Stimulated activated naive B cell treated with anti-CD40 and anti-IgM and Interleukin-4, amounts not matched to agents 10 μg/mL and 1 μg/mL and 100 μg/mL, for 72 hours (primary cell): ENCODE measurements around the gene HACD4.

Source experiments
- ATAC-seq, 2 donors: fragments of 150-1000 bp; cut with Tn5 transposase; replicated peaks; 2 replicates each; pipeline ENCODE4 v1.10.0; 2021; ENCODE audit warnings: moderate library complexity in 1 of 2
- DNase-seq: peaks from one replicate; pipeline ENCODE4 v3.0.0; 2021
- H3K27ac Mint-ChIP-seq: one replicate; pipeline ENCODE4 v1.8.0; 2022; ENCODE audit warnings: mild to moderate bottlenecking, mixed read lengths
- H3K27me3 Mint-ChIP-seq, 2 donors: one replicate each; pipeline ENCODE4 v1.8.0; 2022; ENCODE audit warnings: mixed read lengths in 2 of 2
- H3K36me3 Mint-ChIP-seq, 2 donors: one replicate each; pipeline ENCODE4 v1.8.0; 2022; ENCODE audit warnings: mixed read lengths in 2 of 2, mild to moderate bottlenecking in 1 of 2
- H3K4me1 Mint-ChIP-seq, 2 donors: one replicate each; pipeline ENCODE4 v1.8.0; 2022; ENCODE audit warnings: mixed read lengths in 2 of 2, mild to moderate bottlenecking in 1 of 2
- H3K4me3 Mint-ChIP-seq, 2 donors: one replicate each; pipeline ENCODE4 v1.8.0; 2022; ENCODE audit warnings: mild to moderate bottlenecking in 2 of 2, mixed read lengths in 2 of 2, moderate library complexity in 1 of 2
- H3K9me3 Mint-ChIP-seq, 2 donors: one replicate each; pipeline ENCODE4 v1.8.0; 2022; ENCODE audit warnings: mixed read lengths in 2 of 2, mild to moderate bottlenecking in 1 of 2

The HACD4 gene

GRCh38 chr9:21031808-21032183 is 356 bp upstream of the HACD4 start:
- Mint-ChIP-seq H3K36me3 (no peaks in the 10 kb centered on the region), H3K4me3 (peak overlapping the region in 1 of 2 donors; percentile 72), H3K4me1 (peaks cover 4 to 14% of the 10 kb centered on the region in 2 donors), H3K9me3 (no peaks in the 10 kb centered on the region), H3K27ac (peak overlapping the region; percentile 53), H3K27me3 (no peaks in the 10 kb centered on the region)
- no peak for DNase-seq
- ATAC-seq: no peak

- DNase-seq: peak; percentile 4
- Mint-ChIP-seq H3K4me3 (no peak overlapping the region), H3K36me3 (no peaks in the 10 kb centered on the region), H3K9me3 (no peaks in the 10 kb centered on the region), H3K27me3 (no peaks in the 10 kb centered on the region), H3K4me1 (peaks cover 4 to 14% of the 10 kb centered on the region in 2 donors), H3K27ac (no peak overlapping the region)
- ATAC-seq: peak; percentile 86 to 89
Observed at GRCh38 chr9:21030389-21031035, 928 bp downstream of the HACD4 start.

GRCh38 chr9:21029661-21030060 is 1.8 kb downstream of the HACD4 start:
- H3K4me3 Mint-ChIP-seq: no peak overlapping the region
- DNase-seq (no peak), ATAC-seq (no peak)
- H3K27ac Mint-ChIP-seq: no peak overlapping the region
- no peaks in the 10 kb centered on the region for H3K36me3 Mint-ChIP-seq
- peaks cover 4 to 14% of the 10 kb centered on the region in 2 donors for H3K4me1 Mint-ChIP-seq
- H3K9me3 Mint-ChIP-seq: no peaks in the 10 kb centered on the region
- no peaks in the 10 kb centered on the region for H3K27me3 Mint-ChIP-seq

GRCh38 chr9:21028466-21028865 is 3.0 kb downstream of the HACD4 start:
- Mint-ChIP-seq H3K27me3 (no peaks in the 10 kb centered on the region), H3K27ac (peak overlapping the region; percentile 16), H3K9me3 (no peaks in the 10 kb centered on the region), H3K36me3 (no peaks in the 10 kb centered on the region), H3K4me1 (peaks cover 4 to 14% of the 10 kb centered on the region in 2 donors), H3K4me3 (no peak overlapping the region)
- DNase-seq (no peak), ATAC-seq (no peak)

- no peak overlapping the region for H3K27ac Mint-ChIP-seq
- H3K4me1 Mint-ChIP-seq: peaks cover 2 to 5% of the 10 kb centered on the region in 2 donors
- ATAC-seq (no peak), DNase-seq (no peak)
- no peaks in the 10 kb centered on the region for H3K9me3 Mint-ChIP-seq
- H3K36me3 Mint-ChIP-seq: peaks cover 0 to 4% of the 10 kb centered on the region in 2 donors
- H3K4me3 Mint-ChIP-seq: no peak overlapping the region
- H3K27me3 Mint-ChIP-seq: no peaks in the 10 kb centered on the region
Observed at GRCh38 chr9:21027295-21027694, 4.1 kb downstream of the HACD4 start.

- H3K36me3 Mint-ChIP-seq: peaks cover 0 to 17% of the 10 kb centered on the region in 2 donors
- H3K9me3 Mint-ChIP-seq: no peaks in the 10 kb centered on the region
- peaks cover 5 to 6% of the 10 kb centered on the region in 2 donors for H3K4me1 Mint-ChIP-seq
Observed at GRCh38 chr9:21023861-21024260, 7.6 kb downstream of the HACD4 start.

GRCh38 chr9:21018177-21018576 is 13.3 kb downstream of the HACD4 start:
- peaks cover 7 to 28% of the 10 kb centered on the region in 2 donors for H3K36me3 Mint-ChIP-seq
- no peaks in the 10 kb centered on the region for H3K9me3 Mint-ChIP-seq
- no peaks in the 10 kb centered on the region for H3K27me3 Mint-ChIP-seq
- no peak overlapping the region for H3K4me3 Mint-ChIP-seq
- no peak for ATAC-seq
- DNase-seq: no peak
- no peak overlapping the region for H3K27ac Mint-ChIP-seq
- peaks cover 11 to 13% of the 10 kb centered on the region in 2 donors for H3K4me1 Mint-ChIP-seq

More at GRCh38 chr9:21023861-21024260, 7.6 kb downstream of the HACD4 start:
- Mint-ChIP-seq H3K4me3 (no peak overlapping the region), H3K27me3 (no peaks in the 10 kb centered on the region), H3K27ac (peak overlapping the region; percentile 37)
- no peak for ATAC-seq
- no peak for DNase-seq

- Mint-ChIP-seq H3K36me3 (peaks cover 7 to 20% of the 10 kb centered on the region in 2 donors), H3K27ac (no peak overlapping the region), H3K4me3 (no peak overlapping the region), H3K27me3 (no peaks in the 10 kb centered on the region), H3K4me1 (peaks cover 9 to 13% of the 10 kb centered on the region in 2 donors), H3K9me3 (no peaks in the 10 kb centered on the region)
- no peak for ATAC-seq
- DNase-seq: no peak
Observed at GRCh38 chr9:21016701-21017491, 14.5 kb downstream of the HACD4 start.

- Mint-ChIP-seq H3K4me3 (no peak overlapping the region), H3K4me1 (peaks cover 5 to 9% of the 10 kb centered on the region in 2 donors), H3K27ac (no peak overlapping the region), H3K9me3 (no peaks in the 10 kb centered on the region), H3K27me3 (no peaks in the 10 kb centered on the region), H3K36me3 (peaks cover 7 to 15% of the 10 kb centered on the region in 2 donors)
- DNase-seq (no peak), ATAC-seq (peak in 1 of 2 donors; percentile 39)
Observed at GRCh38 chr9:21015995-21016394, 15.4 kb downstream of the HACD4 start.

- DNase-seq: no peak
- Mint-ChIP-seq H3K4me1 (peaks cover 5 to 7% of the 10 kb centered on the region in 2 donors), H3K27me3 (no peaks in the 10 kb centered on the region), H3K27ac (no peak overlapping the region), H3K36me3 (peaks cover 7 to 16% of the 10 kb centered on the region in 2 donors), H3K9me3 (no peaks in the 10 kb centered on the region), H3K4me3 (no peak overlapping the region)
- no peak for ATAC-seq
Observed at GRCh38 chr9:21015129-21015815, 16.2 kb downstream of the HACD4 start.

- Mint-ChIP-seq H3K4me1 (peaks cover 7 to 10% of the 10 kb centered on the region in 2 donors), H3K27me3 (no peaks in the 10 kb centered on the region), H3K4me3 (no peak overlapping the region), H3K36me3 (peaks cover 34 to 46% of the 10 kb centered on the region in 2 donors), H3K27ac (no peak overlapping the region), H3K9me3 (peaks cover 8 to 12% of the 10 kb centered on the region in 2 donors)
- DNase-seq: no peak
- ATAC-seq: no peak
Observed at GRCh38 chr9:21002040-21002439, 29.4 kb downstream of the HACD4 start.

GRCh38 chr9:21001581-21001980 is 29.9 kb downstream of the HACD4 start:
- DNase-seq: no peak
- no peak overlapping the region for H3K27ac Mint-ChIP-seq
- ATAC-seq: no peak
- H3K4me3 Mint-ChIP-seq: no peak overlapping the region
- H3K9me3 Mint-ChIP-seq: peaks cover 8 to 12% of the 10 kb centered on the region in 2 donors
- H3K27me3 Mint-ChIP-seq: no peaks in the 10 kb centered on the region
- peaks cover 34 to 42% of the 10 kb centered on the region in 2 donors for H3K36me3 Mint-ChIP-seq
- peaks cover 12 to 14% of the 10 kb centered on the region in 2 donors for H3K4me1 Mint-ChIP-seq

GRCh38 chr9:20997503-20998076 is 33.9 kb downstream of the HACD4 start:
- no peaks in the 10 kb centered on the region for H3K27me3 Mint-ChIP-seq
- ATAC-seq: peak; percentile 86 to 88
- no peak overlapping the region for H3K27ac Mint-ChIP-seq
- H3K36me3 Mint-ChIP-seq: peaks cover 29 to 42% of the 10 kb centered on the region in 2 donors
- no peak overlapping the region for H3K4me3 Mint-ChIP-seq
- no peak for DNase-seq
- peaks cover 8 to 12% of the 10 kb centered on the region in 2 donors for H3K9me3 Mint-ChIP-seq
- H3K4me1 Mint-ChIP-seq: peaks cover 20 to 27% of the 10 kb centered on the region in 2 donors

- no peak overlapping the region for H3K27ac Mint-ChIP-seq
- no peak for DNase-seq
- H3K4me1 Mint-ChIP-seq: peaks cover 20 to 27% of the 10 kb centered on the region in 2 donors
- peaks cover 8% of the 10 kb centered on the region in 2 donors for H3K9me3 Mint-ChIP-seq
- peaks cover 24 to 36% of the 10 kb centered on the region in 2 donors for H3K36me3 Mint-ChIP-seq
- H3K4me3 Mint-ChIP-seq: no peak overlapping the region
- ATAC-seq: peak in 1 of 2 donors; percentile 39
- no peaks in the 10 kb centered on the region for H3K27me3 Mint-ChIP-seq
Observed at GRCh38 chr9:20996809-20997208, 34.6 kb downstream of the HACD4 start.
